PFSK-1 (cell line): ENCODE data around the gene AGR2.

ENCODE experiments used
- FOXP2 ChIP-seq: optimal IDR thresholded peaks from 2 replicates; pipeline ENCODE3; 2011; ENCODE audit warnings: borderline replicate concordance, control low read depth, inconsistent platforms; ENCODE audit not compliant: insufficient read depth; ENCODE audit errors: extremely low read length, extremely low read depth
- POLR2AphosphoS5 ChIP-seq: IDR thresholded peaks from 2 replicates; pipeline ENCODE4 v1.6.1; 2012; ENCODE audit warnings: low read depth, mild to moderate bottlenecking, control low read depth, low read length, moderate library complexity

GRCh38 chr7:16811551-16811950 lies 6.8 kb upstream of the AGR2 start:
- TF ChIP-seq POLR2AphosphoS5 = no peak
- no peak for TF ChIP-seq FOXP2
